HEK293 (cell line): ENCODE results near the gene PDZRN3.

ENCODE experiments used
- CTCF ChIA-PET: fragments of 350-600 bp; formaldehyde crosslinking; extraction: SDS; loops from one replicate; lab custom pipeline; 2021; ENCODE audit warnings: antibody characterized with exemption; lab: Yijun Ruan, JAX
- POLR2A ChIA-PET: fragments of 300-600 bp; formaldehyde crosslinking; extraction: SDS; loops from one replicate; lab custom pipeline; 2020; ENCODE audit warnings: antibody characterized with exemption, inconsistent platforms; lab: Yijun Ruan, JAX
- H3K27ac ChIP-seq: fragments of 200-500 bp; sonication (Bioruptor generic); 2 replicates; pipeline ENCODE4 v1.5.1; 2014; ENCODE audit warnings: low read depth, low read length, control low read depth, inconsistent platforms; ENCODE audit errors: extremely low read depth
- H3K36me3 ChIP-seq, 2 experiments: fragments of 200-500 bp in 1 of 2; sonication (Bioruptor generic) in 1 of 2; 1 replicate in 1 of 2; 2 replicates in 1 of 2; pipeline ENCODE4 v1.5.1; 2014 to 2017; ENCODE audit warnings: inconsistent platforms in 2 of 2, low read length in 2 of 2; ENCODE audit not compliant: control insufficient read depth in 2 of 2, insufficient read depth in 1 of 2
- H3K4me1 ChIP-seq: fragments of 200-500 bp; sonication (Bioruptor generic); 2 replicates; pipeline ENCODE4 v1.5.1; 2014; ENCODE audit warnings: mild to moderate bottlenecking, low read length, inconsistent platforms; ENCODE audit not compliant: control insufficient read depth, insufficient read depth
- H3K4me3 ChIP-seq: 2 replicates; pipeline ENCODE4 v1.5.1; 2011; ENCODE audit warnings: low read depth, mild to moderate bottlenecking, control low read depth, low read length, moderate library complexity
- H3K9me3 ChIP-seq: fragments of 200-500 bp; sonication (Bioruptor generic); 2 replicates; pipeline ENCODE4 v1.5.1; 2014; ENCODE audit warnings: low read depth, low read length, inconsistent platforms; ENCODE audit not compliant: control insufficient read depth, insufficient read depth
- HOXD13 ChIP-seq: sonication (generic); formaldehyde crosslinking; IDR thresholded peaks from 2 replicates; pipeline ENCODE4 v1.8.0; 2022; ENCODE audit warnings: missing genetic modification reagents, borderline replicate concordance
- MYNN ChIP-seq: fragments of 450-650 bp; formaldehyde crosslinking; IDR thresholded peaks from 2 replicates; pipeline ENCODE4 v1.5.1; 2016; ENCODE audit warnings: missing biosample characterization, missing genetic modification characterization, borderline replicate concordance
- SCRT1 ChIP-seq: fragments of 450-650 bp; formaldehyde crosslinking; IDR thresholded peaks from 2 replicates; pipeline ENCODE4 v1.5.1; 2016; ENCODE audit warnings: missing biosample characterization, missing genetic modification characterization, borderline replicate concordance
- SETDB1 ChIP-seq: IDR thresholded peaks from one replicate; pipeline ENCODE4 v1.6.1; 2017; ENCODE audit warnings: mild to moderate bottlenecking, low read length, moderate library complexity, mixed read lengths; ENCODE audit not compliant: insufficient read length
- ZBTB21 ChIP-seq: fragments of 450-650 bp; formaldehyde crosslinking; IDR thresholded peaks from 2 replicates; pipeline ENCODE4 v1.5.1; 2017; ENCODE audit warnings: missing biosample characterization, missing genetic modification characterization
- ZBTB48 ChIP-seq: fragments of 450-650 bp; formaldehyde crosslinking; IDR thresholded peaks from 2 replicates; pipeline ENCODE4 v1.5.1; 2016; ENCODE audit warnings: missing biosample characterization, missing genetic modification characterization
- ZFP41 ChIP-seq: fragments of 450-650 bp; formaldehyde crosslinking; IDR thresholded peaks from 2 replicates; pipeline ENCODE4 v1.5.1; 2016; ENCODE audit warnings: missing biosample characterization, missing genetic modification characterization, borderline replicate concordance
- ZNF133 ChIP-seq: fragments of 450-650 bp; formaldehyde crosslinking; IDR thresholded peaks from 2 replicates; pipeline ENCODE4 v1.5.1; 2016; ENCODE audit warnings: missing biosample characterization, missing genetic modification characterization
- ZNF175 ChIP-seq: fragments of 450-650 bp; formaldehyde crosslinking; IDR thresholded peaks from 2 replicates; pipeline ENCODE4 v1.5.1; 2016; ENCODE audit warnings: missing biosample characterization, missing genetic modification characterization
- ZNF341 ChIP-seq: fragments of 450-650 bp; formaldehyde crosslinking; IDR thresholded peaks from 2 replicates; pipeline ENCODE4; 2016; ENCODE audit warnings: low read depth, missing biosample characterization, missing genetic modification characterization
- ZNF48 ChIP-seq: fragments of 450-650 bp; formaldehyde crosslinking; IDR thresholded peaks from 2 replicates; pipeline ENCODE4 v1.5.1; 2016; ENCODE audit warnings: missing biosample characterization, missing genetic modification characterization
- ZNF514 ChIP-seq: fragments of 450-650 bp; formaldehyde crosslinking; IDR thresholded peaks from 2 replicates; pipeline ENCODE4 v1.5.1; 2016; ENCODE audit warnings: missing biosample characterization, missing genetic modification characterization
- ZNF600 ChIP-seq: fragments of 450-650 bp; formaldehyde crosslinking; IDR thresholded peaks from 2 replicates; pipeline ENCODE4 v1.5.1; 2016; ENCODE audit warnings: missing biosample characterization, missing genetic modification characterization
- ZNF707 ChIP-seq: fragments of 450-650 bp; formaldehyde crosslinking; IDR thresholded peaks from 2 replicates; pipeline ENCODE4 v1.5.1; 2016; ENCODE audit warnings: missing biosample characterization, missing genetic modification characterization
- ZNF776 ChIP-seq: fragments of 450-650 bp; formaldehyde crosslinking; IDR thresholded peaks from 2 replicates; pipeline ENCODE4 v1.5.0; 2017; ENCODE audit warnings: missing biosample characterization, missing genetic modification characterization, borderline replicate concordance
- ZNF843 ChIP-seq: fragments of 450-650 bp; formaldehyde crosslinking; IDR thresholded peaks from 2 replicates; pipeline ENCODE4 v1.5.1; 2016; ENCODE audit warnings: missing biosample characterization, missing genetic modification characterization
- TF ChIP-seq, protein P1 (sequence below): fragments of 450-650 bp; formaldehyde crosslinking; IDR thresholded peaks from 2 replicates; pipeline ENCODE4; 2016; ENCODE audit warnings: missing biosample characterization, missing genetic modification characterization
- TF ChIP-seq, protein P2 (sequence below): fragments of 450-650 bp; formaldehyde crosslinking; IDR thresholded peaks from 2 replicates; pipeline ENCODE4 v1.5.1; 2016; ENCODE audit warnings: missing biosample characterization, missing genetic modification characterization
- TF ChIP-seq, protein P3 (sequence below): fragments of 450-650 bp; formaldehyde crosslinking; IDR thresholded peaks from 2 replicates; pipeline ENCODE4 v1.5.1; 2017; ENCODE audit warnings: missing biosample characterization, missing genetic modification characterization
- TF ChIP-seq, protein P4 (sequence below): fragments of 450-650 bp; formaldehyde crosslinking; IDR thresholded peaks from 2 replicates; pipeline ENCODE4 v1.5.1; 2016; ENCODE audit warnings: missing biosample characterization, missing genetic modification characterization

Gene PDZRN3

DNA sequence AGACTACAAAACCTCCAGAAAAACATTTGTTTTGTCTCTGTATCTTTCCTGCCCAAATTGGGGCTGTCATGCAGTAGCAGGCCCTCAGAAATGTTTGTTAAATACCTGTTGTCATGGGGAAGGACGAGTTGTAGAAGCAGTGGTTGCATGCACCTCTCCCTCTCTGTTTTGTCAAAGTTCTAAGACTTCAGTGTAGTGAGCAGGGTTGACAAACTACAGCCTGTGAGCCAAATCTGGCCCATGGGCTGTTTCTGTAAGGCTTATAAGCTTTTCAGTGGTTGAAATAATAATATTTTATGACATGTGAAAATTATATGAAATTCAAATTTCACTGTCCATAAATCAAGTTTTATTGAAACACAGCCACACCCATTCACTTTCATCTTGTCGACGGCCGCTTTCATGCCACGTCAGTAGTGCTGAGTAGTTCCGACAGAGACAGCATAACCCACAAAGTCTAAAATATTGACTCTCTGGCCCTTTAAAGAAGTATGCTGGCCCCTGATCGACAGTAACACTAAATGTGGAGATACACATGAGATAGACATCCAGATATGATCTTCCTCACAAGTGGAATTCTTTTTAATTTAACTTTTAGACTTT, 102.9 kb downstream of the PDZRN3 start:
- Histone ChIP-seq H3K36me3 (no peaks in the 10 kb centered on the region), H3K9me3 (no peaks in the 10 kb centered on the region), H3K4me3 (no peak overlapping the region), H3K27ac (no peak overlapping the region), H3K4me1 (no peaks in the 10 kb centered on the region)
- ChIA-PET CTCF (no interaction called here), POLR2A (no interaction called here)
- no peak for TF ChIP-seq ZNF175 (tag by site-specific recombination)
- TF ChIP-seq ZBTB48 (tag by site-specific recombination) = no peak
- no peak for TF ChIP-seq ZBTB21 (tag by site-specific recombination)
- no peak for TF ChIP-seq ZFP41 (tag by site-specific recombination)
- TF ChIP-seq, protein P1, sequence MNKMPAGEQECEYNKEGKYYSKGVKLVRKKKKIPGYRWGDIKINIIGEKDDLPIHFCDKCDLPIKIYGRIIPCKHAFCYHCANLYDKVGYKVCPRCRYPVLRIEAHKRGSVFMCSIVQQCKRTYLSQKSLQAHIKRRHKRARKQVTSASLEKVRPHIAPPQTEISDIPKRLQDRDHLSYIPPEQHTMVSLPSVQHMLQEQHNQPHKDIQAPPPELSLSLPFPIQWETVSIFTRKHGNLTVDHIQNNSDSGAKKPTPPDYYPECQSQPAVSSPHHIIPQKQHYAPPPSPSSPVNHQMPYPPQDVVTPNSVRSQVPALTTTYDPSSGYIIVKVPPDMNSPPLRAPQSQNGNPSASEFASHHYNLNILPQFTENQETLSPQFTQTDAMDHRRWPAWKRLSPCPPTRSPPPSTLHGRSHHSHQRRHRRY (tag by site-specific recombination) = no peak
- TF ChIP-seq ZNF707 = no peak
- no peak for TF ChIP-seq SCRT1
- no peak for TF ChIP-seq SETDB1
- TF ChIP-seq ZNF48 (tag by site-specific recombination) = no peak
- no peak for TF ChIP-seq HOXD13 (CRISPR knock-in tag)
- TF ChIP-seq ZNF514 (tag by site-specific recombination) = no peak
- TF ChIP-seq ZNF341 = no peak
- TF ChIP-seq, protein P2, sequence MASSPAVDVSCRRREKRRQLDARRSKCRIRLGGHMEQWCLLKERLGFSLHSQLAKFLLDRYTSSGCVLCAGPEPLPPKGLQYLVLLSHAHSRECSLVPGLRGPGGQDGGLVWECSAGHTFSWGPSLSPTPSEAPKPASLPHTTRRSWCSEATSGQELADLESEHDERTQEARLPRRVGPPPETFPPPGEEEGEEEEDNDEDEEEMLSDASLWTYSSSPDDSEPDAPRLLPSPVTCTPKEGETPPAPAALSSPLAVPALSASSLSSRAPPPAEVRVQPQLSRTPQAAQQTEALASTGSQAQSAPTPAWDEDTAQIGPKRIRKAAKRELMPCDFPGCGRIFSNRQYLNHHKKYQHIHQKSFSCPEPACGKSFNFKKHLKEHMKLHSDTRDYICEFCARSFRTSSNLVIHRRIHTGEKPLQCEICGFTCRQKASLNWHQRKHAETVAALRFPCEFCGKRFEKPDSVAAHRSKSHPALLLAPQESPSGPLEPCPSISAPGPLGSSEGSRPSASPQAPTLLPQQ (tag by site-specific recombination) = no peak
- TF ChIP-seq ZNF776 (tag by site-specific recombination) = no peak
- no peak for TF ChIP-seq ZNF600
- TF ChIP-seq MYNN (tag by site-specific recombination) = no peak
- TF ChIP-seq ZNF843 (tag by site-specific recombination) = no peak

DNA sequence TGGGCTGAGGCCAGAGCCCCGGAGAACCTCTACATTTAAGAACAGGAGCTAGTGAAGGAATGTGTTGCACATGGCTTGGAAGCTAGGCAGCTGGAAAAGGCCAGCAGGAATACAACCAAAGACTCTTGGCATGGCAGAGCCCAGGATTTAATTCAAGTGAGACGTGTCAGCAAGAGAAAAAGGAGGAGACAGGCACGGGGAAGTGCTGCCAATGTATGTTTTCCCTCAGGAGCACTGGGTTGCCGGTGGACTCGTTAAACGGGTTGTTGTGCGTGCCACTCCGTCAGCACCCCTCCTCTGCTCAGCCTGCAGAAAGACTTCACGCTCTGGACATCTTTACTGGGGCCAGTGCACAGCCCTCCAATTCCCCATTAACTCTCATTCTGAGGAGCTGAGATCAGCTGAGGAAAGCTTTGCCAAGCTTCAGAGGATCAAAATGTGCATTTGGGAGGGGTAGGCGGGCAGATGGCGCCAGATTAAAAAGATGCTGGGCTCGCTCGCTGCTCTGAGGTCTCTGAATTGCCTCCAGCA, 103.7 kb downstream of the PDZRN3 start:
- no peaks in the 10 kb centered on the region for H3K4me1 ChIP-seq
- no peak overlapping the region for H3K27ac ChIP-seq
- POLR2A ChIA-PET = no interaction called here
- H3K9me3 ChIP-seq = no peaks in the 10 kb centered on the region
- CTCF ChIA-PET = interaction anchor here (0.6 kb wide), 1 partner anchor 12 kb away, joined by 4 read pairs; no protein-coding TSS in a partner anchor
- H3K4me3 ChIP-seq = no peak overlapping the region
- TF ChIP-seq, protein P3, sequence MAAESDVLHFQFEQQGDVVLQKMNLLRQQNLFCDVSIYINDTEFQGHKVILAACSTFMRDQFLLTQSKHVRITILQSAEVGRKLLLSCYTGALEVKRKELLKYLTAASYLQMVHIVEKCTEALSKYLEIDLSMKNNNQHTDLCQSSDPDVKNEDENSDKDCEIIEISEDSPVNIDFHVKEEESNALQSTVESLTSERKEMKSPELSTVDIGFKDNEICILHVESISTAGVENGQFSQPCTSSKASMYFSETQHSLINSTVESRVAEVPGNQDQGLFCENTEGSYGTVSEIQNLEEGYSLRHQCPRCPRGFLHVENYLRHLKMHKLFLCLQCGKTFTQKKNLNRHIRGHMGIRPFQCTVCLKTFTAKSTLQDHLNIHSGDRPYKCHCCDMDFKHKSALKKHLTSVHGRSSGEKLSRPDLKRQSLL (tag by site-specific recombination) = no peak
- TF ChIP-seq, protein P4, sequence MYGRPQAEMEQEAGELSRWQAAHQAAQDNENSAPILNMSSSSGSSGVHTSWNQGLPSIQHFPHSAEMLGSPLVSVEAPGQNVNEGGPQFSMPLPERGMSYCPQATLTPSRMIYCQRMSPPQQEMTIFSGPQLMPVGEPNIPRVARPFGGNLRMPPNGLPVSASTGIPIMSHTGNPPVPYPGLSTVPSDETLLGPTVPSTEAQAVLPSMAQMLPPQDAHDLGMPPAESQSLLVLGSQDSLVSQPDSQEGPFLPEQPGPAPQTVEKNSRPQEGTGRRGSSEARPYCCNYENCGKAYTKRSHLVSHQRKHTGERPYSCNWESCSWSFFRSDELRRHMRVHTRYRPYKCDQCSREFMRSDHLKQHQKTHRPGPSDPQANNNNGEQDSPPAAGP (tag by site-specific recombination) = no peak
- TF ChIP-seq ZNF133 (tag by site-specific recombination) = no peak
- TF ChIP-seq MYNN (tag by site-specific recombination) = no peak
- no peaks in the 10 kb centered on the region for H3K36me3 ChIP-seq
